Activated CD8-positive, alpha-beta T cell treated with anti-CD3 and anti-CD28 coated beads for 36 hours (primary cell): ENCODE data around the gene GALNT9. TPM values are rescaled to one million over a fixed set of nuclear protein-coding genes. Genes with fewer than 3 reads are reported as not detected.

Experiments used
- ATAC-seq: fragments of 200-7000 bp; cut with Tn5 transposase; one replicate; pipeline ENCODE4 v1.10.0; 2021; ENCODE audit warnings: mild to moderate bottlenecking, moderate library complexity
- CTCF ChIA-PET: fragments of 350-600 bp; sonication (Branson Sonifier 250); formaldehyde crosslinking; loops from one replicate; lab custom pipeline; 2021; ENCODE audit warnings: antibody characterized with exemption; lab: Charles Lee
- POLR2A ChIA-PET: fragments of 350-600 bp; sonication (Branson Sonifier 250); formaldehyde crosslinking; loops from one replicate; lab custom pipeline; 2021; ENCODE audit warnings: antibody characterized with exemption; lab: Charles Lee
- DNase-seq: peaks from one replicate; pipeline ENCODE4 v3.0.0-alpha.2; 2020
- H3K27ac Mint-ChIP-seq: one replicate; pipeline ENCODE4 v1.8.0; 2021; ENCODE audit warnings: mild to moderate bottlenecking, mixed read lengths
- H3K27me3 Mint-ChIP-seq: one replicate; pipeline ENCODE4 v1.8.0; 2021; ENCODE audit warnings: mixed read lengths
- H3K36me3 Mint-ChIP-seq: one replicate; pipeline ENCODE4 v1.8.0; 2021; ENCODE audit warnings: low read depth, mixed read lengths
- H3K4me1 Mint-ChIP-seq: one replicate; pipeline ENCODE4 v1.8.0; 2021; ENCODE audit warnings: low read depth, mixed read lengths
- H3K4me3 Mint-ChIP-seq: one replicate; pipeline ENCODE4 v1.8.0; 2021; ENCODE audit warnings: mild to moderate bottlenecking, moderate library complexity, mixed read lengths
- H3K9me3 Mint-ChIP-seq: one replicate; pipeline ENCODE4 v1.8.0; 2021; ENCODE audit warnings: mixed read lengths
- CTCF ChIP-seq: fragments of 200-600 bp; IDR thresholded peaks from one replicate; pipeline ENCODE4 v1.8.0; 2022; ENCODE audit warnings: antibody characterized with exemption, mild to moderate bottlenecking
- intact Hi-C: fragments of 100-400 bp; cut with micrococcal nuclease; formaldehyde crosslinking; loops from one replicate; pipeline ENCODE4 v1.10.0; 2022
- total RNA-seq, 2 experiments: library from RNA; stranded (reverse); gene quantifications; one replicate each; pipeline ENCODE4 v1.2.3, GENCODE V29; 2021

GALNT9 gene
- total RNA-seq, 2 experiments from 2014 or later, result not detected

- Mint-ChIP-seq H3K27ac (no peak overlapping the region), H3K27me3 (peaks cover 16% of the 10 kb centered on the region), H3K4me1 (peaks cover 7% of the 10 kb centered on the region), H3K36me3 (no peaks in the 10 kb centered on the region), H3K9me3 (no peaks in the 10 kb centered on the region), H3K4me3 (no peak overlapping the region)
- intact Hi-C loops, result no loop called here
- ATAC-seq, result no peak
- ChIA-PET CTCF (interaction anchor here (1.7 kb wide), 1 partner anchor 165 kb away, joined by 4 read pairs; no protein-coding TSS in a partner anchor), POLR2A (interaction anchor here (1.0 kb wide), 1 partner anchor 11 kb away, joined by 3 read pairs; the partner anchor contains the start of gene GALNT9)
- TF ChIP-seq CTCF, result no peak
- DNase-seq, result no peak
Observed at GRCh38 chr12:132318618-132319033, 10.8 kb downstream of the GALNT9 start.

GRCh38 chr12:132318135-132318534 is 11.3 kb downstream of the GALNT9 start:
- ChIA-PET CTCF (interaction anchor here (0.6 kb wide), 1 partner anchor 205 kb away, joined by 3 read pairs; no protein-coding TSS in a partner anchor), POLR2A (interaction anchor here (0.9 kb wide), 1 partner anchor 10 kb away, joined by 3 read pairs; no protein-coding TSS in a partner anchor)
- no peak overlapping the region for H3K4me3 Mint-ChIP-seq
- intact Hi-C loops, result no loop called here
- no peak overlapping the region for H3K27ac Mint-ChIP-seq
- H3K36me3 Mint-ChIP-seq, result no peaks in the 10 kb centered on the region
- no peaks in the 10 kb centered on the region for H3K9me3 Mint-ChIP-seq
- DNase-seq (no peak), ATAC-seq (no peak)
- H3K27me3 Mint-ChIP-seq, result peaks cover 11% of the 10 kb centered on the region
- peaks cover 3% of the 10 kb centered on the region for H3K4me1 Mint-ChIP-seq
- TF ChIP-seq CTCF, result no peak

GRCh38 chr12:132317233-132317938 is 12.0 kb downstream of the GALNT9 start:
- Mint-ChIP-seq H3K36me3 (no peaks in the 10 kb centered on the region), H3K27me3 (peaks cover 8% of the 10 kb centered on the region), H3K4me3 (no peak overlapping the region), H3K27ac (no peak overlapping the region), H3K9me3 (no peaks in the 10 kb centered on the region), H3K4me1 (no peaks in the 10 kb centered on the region)
- no peak for ATAC-seq
- intact Hi-C loops, result no loop called here
- DNase-seq, result no peak
- POLR2A ChIA-PET, result interaction anchor here (0.9 kb wide), 1 partner anchor 10 kb away, joined by 3 read pairs; no protein-coding TSS in a partner anchor
- no peak for TF ChIP-seq CTCF
- CTCF ChIA-PET, result interaction anchor here (0.6 kb wide), 1 partner anchor 206 kb away, joined by 3 read pairs; no protein-coding TSS in a partner anchor

- intact Hi-C loops, result no loop called here
Observed at GRCh38 chr12:132316497-132317232, 12.7 kb downstream of the GALNT9 start.

More at GRCh38 chr12:132316497-132317232, 12.7 kb downstream of the GALNT9 start:
- Mint-ChIP-seq H3K27ac (no peak overlapping the region), H3K4me3 (no peak overlapping the region), H3K4me1 (no peaks in the 10 kb centered on the region), H3K36me3 (no peaks in the 10 kb centered on the region), H3K27me3 (peaks cover 8% of the 10 kb centered on the region), H3K9me3 (peaks cover 3% of the 10 kb centered on the region)
- no peak for TF ChIP-seq CTCF
- POLR2A ChIA-PET, result no interaction called here
- ATAC-seq (no peak), DNase-seq (no peak)
- CTCF ChIA-PET, result no interaction called here
